Psoas muscle (tissue), 8 donors: ENCODE data around the gene SNED1. TPM values are rescaled to one million over a fixed set of nuclear protein-coding genes. Genes with fewer than 3 reads are reported as not detected.
A peak's percentile ranks its signal among the peaks of the same experiment; 100 is the strongest.

Source experiments
- ATAC-seq, 4 donors: fragments of 200-7000 bp; cut with Tn5 transposase; one replicate each; pipeline ENCODE4 v1.9.1; 2020; ENCODE audit warnings: moderate library complexity in 3 of 4, mild to moderate bottlenecking in 2 of 4
- DNase-seq, 2 donors: peaks; one replicate each; pipeline ENCODE4 v3.0.0-alpha.2; 2020
- H3K27ac ChIP-seq: fragments of 200-600 bp; one replicate; pipeline ENCODE4 v1.8.0; 2022
- H3K27me3 ChIP-seq, 3 donors: fragments of 200-600 bp in 1 of 3; one replicate each; pipeline versions ENCODE4 v1.6.1 to v1.8.0; 2013 to 2022; ENCODE audit warnings: low read length in 2 of 3, mild to moderate bottlenecking in 2 of 3, moderate library complexity in 1 of 3; ENCODE audit not compliant: insufficient read depth in 3 of 3
- H3K36me3 ChIP-seq, 2 donors: fragments of 200-600 bp in 1 of 2; one replicate each; pipeline versions ENCODE4 v1.6.1 to v1.8.0; 2013 to 2022; ENCODE audit warnings: low read depth in 1 of 2, mild to moderate bottlenecking in 1 of 2, moderate library complexity in 1 of 2; ENCODE audit not compliant: insufficient read depth in 1 of 2
- H3K4me1 ChIP-seq: fragments of 200-600 bp; one replicate; pipeline ENCODE4 v1.8.0; 2022
- H3K4me3 ChIP-seq: fragments of 200-600 bp; one replicate; pipeline ENCODE4 v1.8.0; 2022; ENCODE audit warnings: mild to moderate bottlenecking
- H3K9me3 ChIP-seq: fragments of 200-600 bp; one replicate; pipeline ENCODE4 v1.8.0; 2022
- CTCF ChIP-seq: fragments of 200-600 bp; IDR thresholded peaks from one replicate; pipeline ENCODE4 v1.8.0; 2022; ENCODE audit warnings: antibody characterized with exemption
- WGBS, 3 donors: extraction: QIAGEN DNeasy Blood & Tissue Kit; methylation state at CpG; one replicate each; pipeline versions ENCODE4 v1.1.6 to v1.1.7; 2013; 5-methylcytosine and 5-hydroxymethylcytosine counted together
- intact Hi-C, 2 donors: fragments of 100-400 bp; cut with DNase I; formaldehyde crosslinking; loops; one replicate each; pipeline versions ENCODE4 v1.11.0 to v1.14.2; 2022
- polyA plus RNA-seq, 3 donors: library from polyadenylated mRNA; stranded (reverse); fragments of 200-250 nt; gene quantifications; one replicate each; pipeline ENCODE4 v1.2.3, GENCODE V29; 2013
- total RNA-seq, 4 donors: library from RNA; stranded (reverse); fragmentation: NEBNext Ultra II Directional in 2 of 4; extraction: Animal tissue kit (Norgen Biotek cat#: 25700) in 2 of 4; gene quantifications; one replicate each; pipeline versions ENCODE4 v1.2.1 to v1.2.4, GENCODE V29; 2021 to 2023
- donor health status: healthy with polysubstance abuse.
- donor health status: DM: no; HTN: no; CAD: no; lungs with moderate emphysema.
- donor health status: Bipolar disorder and iron deficiency.
- donor health status: healthy.
- donor health status: DM: yes; HTN: yes; CAD: no.
- donor health status: DM: no; HTN: no; CAD: no.
- donor health status: DM: no; HTN: no; CAD: no.
- donor health status: DM: yes; HTN: yes; CAD: no.

SNED1 gene
- total and polyA plus RNA-seq, 7 donors, result 7.8 to 36.9 (median 9.2) TPM

- no peak for TF ChIP-seq CTCF
- Histone ChIP-seq H3K4me3 (peak overlapping the region; percentile 85), H3K9me3 (no peaks in the 10 kb centered on the region), H3K4me1 (peaks cover 61% of the 10 kb centered on the region), H3K27ac (peak overlapping the region; percentile 98), H3K27me3 (no peaks in the 10 kb centered on the region), H3K36me3 (peaks cover 0 to 10% of the 10 kb centered on the region in 2 donors)
- WGBS, 3 donors, result 59 to 74% (median 67%) methylated on average over 13 of the region's 13 CpGs
- intact Hi-C loops, result loop anchor here in 1 of 2 donors (10.0 kb wide), 1 partner anchor 412 kb away; the partner anchor contains the start of gene CAPN10
- DNase-seq, result peak in 1 of 2 donors; percentile 51
- ATAC-seq, result no peak
Observed at GRCh38 chr2:240996834-240997140, 1.6 kb upstream of the SNED1 start.

GRCh38 chr2:240997141-240997855 lies 1.1 kb upstream of the SNED1 start:
- peaks cover 56% of the 10 kb centered on the region for H3K4me1 ChIP-seq
- peak; percentile 21 to 78 (median 64) for ATAC-seq
- intact Hi-C loops, result loop anchor here in 1 of 2 donors (10.0 kb wide), 1 partner anchor 412 kb away; the partner anchor contains the start of gene CAPN10
- H3K27me3 ChIP-seq, result no peaks in the 10 kb centered on the region
- peaks cover 0 to 10% of the 10 kb centered on the region in 2 donors for H3K36me3 ChIP-seq
- WGBS, 3 donors, result 31 to 50% (median 41%) methylated on average over 16 of the region's 16 CpGs
- no peaks in the 10 kb centered on the region for H3K9me3 ChIP-seq
- peak overlapping the region; percentile 85 for H3K4me3 ChIP-seq
- no peak for TF ChIP-seq CTCF
- peak; percentile 37 to 76 for DNase-seq
- peak overlapping the region; percentile 98 for H3K27ac ChIP-seq

GRCh38 chr2:240998706-240998994 lies 232 bp downstream of the SNED1 start:
- peaks cover 3% of the 10 kb centered on the region for H3K9me3 ChIP-seq
- H3K27ac ChIP-seq, result peak overlapping the region; percentile 98
- peaks cover 3 to 16% of the 10 kb centered on the region in 2 donors for H3K36me3 ChIP-seq
- H3K4me3 ChIP-seq, result peak overlapping the region; percentile 85
- H3K27me3 ChIP-seq, result no peaks in the 10 kb centered on the region
- H3K4me1 ChIP-seq, result peaks cover 48% of the 10 kb centered on the region
- no peak for ATAC-seq
- 0 to 1% (median 1%) methylated on average over 30 to 51 of the region's 51 CpGs for WGBS, 3 donors
- intact Hi-C loops, result loop anchor here in 1 of 2 donors (10.0 kb wide), 1 partner anchor 414 kb away; the partner anchor contains the start of gene CAPN10
- no peak for DNase-seq
- TF ChIP-seq CTCF, result no peak

GRCh38 chr2:240998995-240999791 lies 775 bp downstream of the SNED1 start:
- H3K4me1 ChIP-seq, result peaks cover 48% of the 10 kb centered on the region
- intact Hi-C loops, result loop anchor here in 1 of 2 donors (10.0 kb wide), 1 partner anchor 414 kb away; the partner anchor contains the start of gene CAPN10

More at GRCh38 chr2:240998995-240999791, 775 bp downstream of the SNED1 start:
- 4 to 10% (median 10%) methylated on average over 33 to 70 of the region's 71 CpGs for WGBS, 3 donors
- TF ChIP-seq CTCF, result no peak
- Histone ChIP-seq H3K27me3 (no peaks in the 10 kb centered on the region), H3K4me3 (peak overlapping the region; percentile 85), H3K27ac (peak overlapping the region; percentile 98), H3K36me3 (peaks cover 8 to 16% of the 10 kb centered on the region in 2 donors), H3K9me3 (peaks cover 9% of the 10 kb centered on the region)
- peak; percentile 60 to 80 for DNase-seq
- ATAC-seq, result peak; percentile 26 to 50 (median 34)
